NCI-H1417 treated with DMSO at 0.1 percent for 48 hours (cell line): ENCODE data around the gene GALNT9.

Experiments
- DNase-seq: peaks from one replicate; lab custom pipeline; 2025; lab: John Stamatoyannopoulos, UW

The GALNT9 gene

GRCh38 chr12:132180648-132181546 lies 148.5 kb downstream of the GALNT9 start:
- no peak for DNase-seq

GRCh38 chr12:132179431-132180362 lies 149.7 kb downstream of the GALNT9 start:
- DNase-seq: no peak

GRCh38 chr12:132178801-132179401 lies 150.5 kb downstream of the GALNT9 start:
- no peak for DNase-seq

GRCh38 chr12:132178316-132178715 lies 151.1 kb downstream of the GALNT9 start:
- DNase-seq: no peak

- no peak for DNase-seq
Measured at GRCh38 chr12:132176920-132177551, 152.4 kb downstream of the GALNT9 start.

- DNase-seq: no peak
Measured at GRCh38 chr12:132176385-132176919, 152.9 kb downstream of the GALNT9 start.

- no peak for DNase-seq
Measured at GRCh38 chr12:132175496-132176384, 153.6 kb downstream of the GALNT9 start.

- DNase-seq: no peak
Measured at GRCh38 chr12:132174839-132175490, 154.4 kb downstream of the GALNT9 start.

- no peak for DNase-seq
Measured at GRCh38 chr12:132174015-132174838, 155.2 kb downstream of the GALNT9 start.

- DNase-seq: no peak
Measured at GRCh38 chr12:132173135-132174014, 156.0 kb downstream of the GALNT9 start.

- no peak for DNase-seq
Measured at GRCh38 chr12:132172619-132173018, 156.8 kb downstream of the GALNT9 start.

- DNase-seq: no peak
Measured at GRCh38 chr12:132171968-132172521, 157.3 kb downstream of the GALNT9 start.

- DNase-seq: no peak
Measured at GRCh38 chr12:132171293-132171967, 158.0 kb downstream of the GALNT9 start.

GRCh38 chr12:132170637-132171292 lies 158.6 kb downstream of the GALNT9 start:
- no peak for DNase-seq

- DNase-seq: no peak
Measured at GRCh38 chr12:132170094-132170636, 159.2 kb downstream of the GALNT9 start.

- no peak for DNase-seq
Measured at GRCh38 chr12:132169376-132169775, 160.0 kb downstream of the GALNT9 start.
